ENCODE measurements around the gene OR14K1.
"Not testable (repeated sequence)": the region's sequence is repeated elsewhere in the genome, so short reads cannot be mapped to it uniquely, and the experiment has no call there.

Gene OR14K1

GRCh38 chr1:247738315-247738714 is at the start of gene OR14K1:
Gene OR14K1 (plus strand): TSS chr1:247738615. CDS start chr1:247738615, 0 bp downstream.
- TF ChIP-seq CTCF (IDR thresholded peaks at IDR 0.05; ENCODE audit: extremely low read depth, insufficient read depth, missing control alignments): no peak
- DNase-seq (ENCODE audit: low spot score): no peak
- in situ Hi-C loops (cut with MboI; ENCODE audit: low pct_unique_long_range_greater_than_20kb, low sequenced_read_pairs, unreplicated experiment): no loop called here

- no peak for TF ChIP-seq CTCF (IDR thresholded peaks at IDR 0.05; ENCODE audit: extremely low read depth, insufficient read depth, missing control alignments)
- no peak for DNase-seq (ENCODE audit: low spot score)
These were observed 37.1 kb upstream of the OR14K1 start for GRCh38 chr1:247701338-247701737.

GRCh38 chr1:247710681-247711080 is 27.7 kb upstream of the OR14K1 start:
- in situ Hi-C loops (cut with MboI; ENCODE audit: low pct_unique_long_range_greater_than_20kb, low sequenced_read_pairs, unreplicated experiment); DNase-seq (ENCODE audit: low spot score): not testable (repeated sequence)

More at GRCh38 chr1:247701338-247701737, 37.1 kb upstream of the OR14K1 start:
- in situ Hi-C loops (cut with MboI; ENCODE audit: low pct_unique_long_range_greater_than_20kb, low sequenced_read_pairs, unreplicated experiment): no loop called here

- DNase-seq (ENCODE audit: low spot score): no peak
- in situ Hi-C loops (cut with MboI; ENCODE audit: low pct_unique_long_range_greater_than_20kb, low sequenced_read_pairs, unreplicated experiment): no loop called here
- no peak for TF ChIP-seq CTCF (IDR thresholded peaks at IDR 0.05; ENCODE audit: extremely low read depth, insufficient read depth, missing control alignments)
These were observed 24.7 kb upstream of the OR14K1 start for GRCh38 chr1:247713753-247714152.

GRCh38 chr1:247716546-247716945 is 21.9 kb upstream of the OR14K1 start, which contains the start of gene OR6F1:
Gene OR6F1 (minus strand): TSS chr1:247716646. CDS start chr1:247712755, 3,891 bp downstream.
- in situ Hi-C loops (cut with MboI; ENCODE audit: low pct_unique_long_range_greater_than_20kb, low sequenced_read_pairs, unreplicated experiment): no loop called here
- no peak for TF ChIP-seq CTCF (IDR thresholded peaks at IDR 0.05; ENCODE audit: extremely low read depth, insufficient read depth, missing control alignments)
- no peak for DNase-seq (ENCODE audit: low spot score)

- no peak for DNase-seq (ENCODE audit: low spot score)
- no peak for TF ChIP-seq CTCF (IDR thresholded peaks at IDR 0.05; ENCODE audit: extremely low read depth, insufficient read depth, missing control alignments)
- in situ Hi-C loops (cut with MboI; ENCODE audit: low pct_unique_long_range_greater_than_20kb, low sequenced_read_pairs, unreplicated experiment): no loop called here
These were observed 17.2 kb upstream of the OR14K1 start for GRCh38 chr1:247721222-247721621.

- DNase-seq (ENCODE audit: low spot score): no peak
- TF ChIP-seq CTCF (IDR thresholded peaks at IDR 0.05; ENCODE audit: extremely low read depth, insufficient read depth, missing control alignments): no peak
- in situ Hi-C loops (cut with MboI; ENCODE audit: low pct_unique_long_range_greater_than_20kb, low sequenced_read_pairs, unreplicated experiment): no loop called here
These were observed 2.3 kb downstream of the OR14K1 start for GRCh38 chr1:247740721-247741120.
